PFSK-1 (cell line): ENCODE measurements around the gene RASL10B.

Experiments used
- POLR2AphosphoS5 ChIP-seq: IDR thresholded peaks from 2 replicates; pipeline ENCODE4 v1.6.1; 2012; ENCODE audit warnings: low read depth, mild to moderate bottlenecking, control low read depth, low read length, moderate library complexity
- SIN3A ChIP-seq: IDR thresholded peaks from 2 replicates; pipeline ENCODE4 v1.6.1; 2012; ENCODE audit warnings: mild to moderate bottlenecking, low read length, moderate library complexity, borderline replicate concordance; ENCODE audit not compliant: insufficient read depth
- TAF1 ChIP-seq: IDR thresholded peaks from 2 replicates; pipeline ENCODE4 v1.6.1; 2012; ENCODE audit warnings: low read length, control low read depth, borderline replicate concordance; ENCODE audit not compliant: insufficient read depth

DNA sequence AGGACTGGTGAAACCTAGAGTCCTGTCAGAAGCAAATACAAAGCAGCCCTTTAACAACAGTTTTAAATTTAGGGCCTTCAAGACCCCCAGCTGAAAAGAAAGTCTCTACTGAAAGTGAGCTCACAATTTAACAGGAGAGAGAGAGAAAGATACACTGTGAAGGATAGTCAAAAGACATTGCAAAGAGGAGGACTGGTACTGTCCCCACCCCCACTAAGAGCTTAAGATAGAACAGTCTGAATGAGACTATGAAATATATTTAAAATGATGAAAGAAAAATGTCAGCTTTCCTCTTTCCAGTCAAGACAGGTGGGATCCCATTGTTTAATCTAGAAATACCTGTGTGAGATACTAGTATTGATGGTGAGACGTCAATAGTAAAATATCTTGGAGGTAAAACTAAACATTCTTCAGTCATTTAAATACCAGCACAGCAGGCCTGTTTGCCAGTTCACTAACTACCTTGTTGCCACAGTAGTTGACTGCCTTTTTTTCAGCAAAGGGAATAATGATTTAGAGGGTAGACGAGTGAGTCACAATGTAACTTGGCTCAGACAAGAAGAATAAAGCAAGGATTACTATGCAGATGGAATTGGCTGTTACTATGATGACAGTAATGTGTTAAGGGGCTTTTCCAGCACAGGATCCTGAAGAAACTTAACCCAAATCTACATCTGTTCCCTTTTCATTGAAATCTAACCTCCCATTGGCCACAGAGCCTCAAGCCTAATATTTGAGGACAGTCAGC is 47.2 kb upstream of the RASL10B start:
- TF ChIP-seq POLR2AphosphoS5 (no peak), SIN3A (no peak), TAF1 (no peak)
